ENCODE measurements around the gene ADAP1. TPM values are rescaled to one million over a fixed set of nuclear protein-coding genes. Genes with fewer than 3 reads are reported as not detected.

The ADAP1 gene
- total RNA-seq, 2 experiments from 2014 or later: 34.6 to 40.9 TPM

- TF ChIP-seq, protein P1, sequence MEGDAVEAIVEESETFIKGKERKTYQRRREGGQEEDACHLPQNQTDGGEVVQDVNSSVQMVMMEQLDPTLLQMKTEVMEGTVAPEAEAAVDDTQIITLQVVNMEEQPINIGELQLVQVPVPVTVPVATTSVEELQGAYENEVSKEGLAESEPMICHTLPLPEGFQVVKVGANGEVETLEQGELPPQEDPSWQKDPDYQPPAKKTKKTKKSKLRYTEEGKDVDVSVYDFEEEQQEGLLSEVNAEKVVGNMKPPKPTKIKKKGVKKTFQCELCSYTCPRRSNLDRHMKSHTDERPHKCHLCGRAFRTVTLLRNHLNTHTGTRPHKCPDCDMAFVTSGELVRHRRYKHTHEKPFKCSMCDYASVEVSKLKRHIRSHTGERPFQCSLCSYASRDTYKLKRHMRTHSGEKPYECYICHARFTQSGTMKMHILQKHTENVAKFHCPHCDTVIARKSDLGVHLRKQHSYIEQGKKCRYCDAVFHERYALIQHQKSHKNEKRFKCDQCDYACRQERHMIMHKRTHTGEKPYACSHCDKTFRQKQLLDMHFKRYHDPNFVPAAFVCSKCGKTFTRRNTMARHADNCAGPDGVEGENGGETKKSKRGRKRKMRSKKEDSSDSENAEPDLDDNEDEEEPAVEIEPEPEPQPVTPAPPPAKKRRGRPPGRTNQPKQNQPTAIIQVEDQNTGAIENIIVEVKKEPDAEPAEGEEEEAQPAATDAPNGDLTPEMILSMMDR (IDR thresholded peaks at IDR 0.05): no peak
- Mint-ChIP-seq H3K9me3 (no peaks in the 10 kb centered on the region), H3K27ac (no peak overlapping the region), H3K4me3 (no peak overlapping the region), H3K27me3 (no peaks in the 10 kb centered on the region), H3K4me1 (ENCODE audit: low read depth) (no peaks in the 10 kb centered on the region), H3K36me3 (ENCODE audit: low read depth) (peaks cover 21% of the 10 kb centered on the region)
- intact Hi-C loops (cut with micrococcal nuclease): no loop called here
- ATAC-seq (no peak), DNase-seq (no peak)
- CTCF ChIA-PET: interaction anchor here (1.5 kb wide), 1 partner anchor 18 kb away, joined by 5 read pairs; no protein-coding TSS in a partner anchor
- POLR2A ChIA-PET: no interaction called here
Measured at GRCh38 chr7:854118-854775, 100.2 kb downstream of the ADAP1 start.

GRCh38 chr7:853366-854117 is 100.9 kb downstream of the ADAP1 start:
- ChIA-PET CTCF (interaction anchor here (1.2 to 1.5 kb wide), 2 partner anchors 19 to 520 kb away, joined by 4 to 5 read pairs; no protein-coding TSS in a partner anchor), POLR2A (no interaction called here)
- Mint-ChIP-seq H3K36me3 (ENCODE audit: low read depth) (peaks cover 25% of the 10 kb centered on the region), H3K27me3 (no peaks in the 10 kb centered on the region), H3K27ac (no peak overlapping the region), H3K4me1 (ENCODE audit: low read depth) (no peaks in the 10 kb centered on the region), H3K9me3 (no peaks in the 10 kb centered on the region), H3K4me3 (no peak overlapping the region)
- intact Hi-C loops (cut with micrococcal nuclease): no loop called here
- TF ChIP-seq, protein P1 (IDR thresholded peaks at IDR 0.05): no peak
- DNase-seq: no peak
- ATAC-seq: no peak

- ChIA-PET CTCF (no interaction called here), POLR2A (no interaction called here)
- H3K36me3 Mint-ChIP-seq (ENCODE audit: low read depth): peaks cover 24% of the 10 kb centered on the region
- H3K27me3 Mint-ChIP-seq: no peaks in the 10 kb centered on the region
- no peak for DNase-seq
- H3K4me3 Mint-ChIP-seq: no peak overlapping the region
- no peak overlapping the region for H3K27ac Mint-ChIP-seq
- H3K9me3 Mint-ChIP-seq: no peaks in the 10 kb centered on the region
- TF ChIP-seq, protein P1 (IDR thresholded peaks at IDR 0.05): no peak
- intact Hi-C loops (cut with micrococcal nuclease): no loop called here
- no peaks in the 10 kb centered on the region for H3K4me1 Mint-ChIP-seq (ENCODE audit: low read depth)
- ATAC-seq: no peak
Measured at GRCh38 chr7:851204-851603, 103.3 kb downstream of the ADAP1 start.

- peaks cover 32% of the 10 kb centered on the region for H3K36me3 Mint-ChIP-seq (ENCODE audit: low read depth)
- H3K4me1 Mint-ChIP-seq (ENCODE audit: low read depth): no peaks in the 10 kb centered on the region
Measured at GRCh38 chr7:849781-850180, 104.7 kb downstream of the ADAP1 start.

More at GRCh38 chr7:849781-850180, 104.7 kb downstream of the ADAP1 start:
- no peaks in the 10 kb centered on the region for H3K9me3 Mint-ChIP-seq
- TF ChIP-seq, protein P1 (IDR thresholded peaks at IDR 0.05): no peak
- intact Hi-C loops (cut with micrococcal nuclease): no loop called here
- ChIA-PET CTCF (no interaction called here), POLR2A (interaction anchor here (1.7 kb wide), 1 partner anchor 14 kb away, joined by 4 read pairs; no protein-coding TSS in a partner anchor)
- no peak overlapping the region for H3K27ac Mint-ChIP-seq
- H3K4me3 Mint-ChIP-seq: no peak overlapping the region
- ATAC-seq (no peak), DNase-seq (no peak)
- H3K27me3 Mint-ChIP-seq: no peaks in the 10 kb centered on the region

Measured in activated CD8-positive, alpha-beta T cell treated with anti-CD3 and anti-CD28 coated beads for 36 hours (primary cell).